GM10847 (cell line): ENCODE data around the gene PKD1L1.

ENCODE experiments used
- POLR2A ChIP-seq: IDR thresholded peaks from 2 replicates; pipeline ENCODE4 v1.6.1; 2011; ENCODE audit not compliant: insufficient read length; ENCODE audit errors: extremely low read depth

The PKD1L1 gene

DNA sequence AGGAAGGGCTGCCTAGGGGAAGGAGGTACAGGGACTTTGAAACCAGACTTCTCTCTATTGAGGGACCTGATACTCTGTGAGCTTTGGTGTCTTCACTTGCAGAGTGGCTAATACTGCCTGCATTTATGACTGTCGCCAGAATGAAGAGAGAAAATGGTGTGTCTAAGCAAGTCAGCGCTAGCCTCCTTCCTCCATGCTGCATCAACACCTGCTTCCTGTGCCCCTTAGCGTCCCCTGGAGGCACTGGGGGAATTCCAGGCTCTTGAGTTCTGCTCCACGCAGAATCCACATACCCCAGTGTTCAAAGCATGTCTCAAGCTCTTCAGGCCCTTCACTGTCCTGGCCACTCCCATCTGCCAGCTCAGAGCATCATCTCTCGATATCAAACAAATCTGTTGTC lies 140.5 kb downstream of the PKD1L1 start:
- TF ChIP-seq POLR2A, result no peak

DNA sequence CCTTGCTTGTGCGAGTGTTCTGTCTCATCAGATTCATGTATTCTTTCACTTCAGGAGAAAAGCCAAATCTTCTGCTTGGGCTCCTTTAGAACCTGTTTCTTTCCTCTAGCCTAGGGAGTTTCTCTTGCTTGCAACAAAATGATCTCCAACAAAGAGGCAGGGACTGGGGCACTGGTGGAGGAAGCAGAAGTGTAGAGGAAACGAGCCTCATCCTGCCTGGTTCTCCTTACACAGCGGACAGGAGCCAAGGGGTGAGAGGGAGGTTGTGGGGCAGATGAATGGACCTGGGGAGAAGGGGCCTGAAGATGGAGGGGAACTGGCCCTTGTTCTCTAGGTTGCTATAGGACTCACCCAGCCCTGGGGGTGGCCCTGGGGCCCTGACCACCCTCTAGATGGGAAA lies 141.1 kb downstream of the PKD1L1 start:
- TF ChIP-seq POLR2A, result no peak

DNA sequence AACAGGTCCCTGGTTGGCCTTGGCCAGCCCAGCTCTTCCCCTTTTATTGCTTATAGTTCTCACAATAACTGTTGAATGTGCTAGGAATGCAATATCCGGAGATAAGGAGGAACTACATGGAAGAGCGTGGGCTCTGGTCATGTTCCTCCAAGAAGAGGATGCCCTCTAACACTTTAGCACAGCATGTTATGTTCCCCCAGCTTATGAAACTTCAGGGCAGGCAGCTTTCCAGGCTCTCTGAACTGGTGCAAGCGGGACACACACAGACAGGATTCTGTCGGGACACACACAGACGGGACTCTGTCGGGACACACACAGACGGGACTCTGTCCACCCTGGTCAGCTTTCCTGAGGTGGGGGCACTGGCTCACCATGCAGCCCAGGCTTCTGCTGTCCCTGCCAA lies 141.6 kb downstream of the PKD1L1 start:
- TF ChIP-seq POLR2A, result no peak

DNA sequence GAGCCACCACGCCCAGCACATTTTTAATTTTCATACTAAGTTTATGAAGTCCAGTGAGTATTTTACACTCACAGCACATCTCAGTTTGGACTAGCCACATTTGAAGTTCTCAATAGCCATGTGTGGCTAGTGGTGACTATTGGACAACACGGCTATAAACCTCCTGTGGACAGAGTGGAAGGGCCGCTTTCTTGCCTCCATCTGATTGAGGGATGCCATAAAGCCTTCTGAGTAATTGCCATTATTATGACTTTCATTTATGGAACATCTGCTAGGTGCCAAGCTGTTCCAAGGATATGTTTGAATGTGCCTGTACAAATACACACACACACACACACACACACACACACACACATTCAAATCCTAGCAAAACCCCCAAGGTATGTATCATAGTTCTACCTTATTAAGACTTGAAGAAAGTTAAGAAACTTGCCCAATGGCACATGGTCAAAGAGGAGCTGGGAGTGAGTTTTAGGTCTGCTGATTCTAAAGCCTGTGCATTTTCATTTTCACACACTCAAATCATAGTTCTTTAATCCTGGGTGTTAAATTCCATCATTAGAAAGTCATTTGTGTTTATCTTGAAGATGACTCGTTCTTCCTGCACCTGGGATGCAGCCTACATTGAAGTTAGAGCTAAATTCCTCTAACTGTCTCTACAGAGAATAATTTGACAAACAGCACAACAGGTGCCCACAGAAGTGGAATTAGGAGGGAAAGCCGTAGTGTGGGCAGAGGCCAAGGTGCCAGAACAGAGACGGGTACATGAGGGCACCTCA lies 143.3 kb downstream of the PKD1L1 start:
- no peak for TF ChIP-seq POLR2A

DNA sequence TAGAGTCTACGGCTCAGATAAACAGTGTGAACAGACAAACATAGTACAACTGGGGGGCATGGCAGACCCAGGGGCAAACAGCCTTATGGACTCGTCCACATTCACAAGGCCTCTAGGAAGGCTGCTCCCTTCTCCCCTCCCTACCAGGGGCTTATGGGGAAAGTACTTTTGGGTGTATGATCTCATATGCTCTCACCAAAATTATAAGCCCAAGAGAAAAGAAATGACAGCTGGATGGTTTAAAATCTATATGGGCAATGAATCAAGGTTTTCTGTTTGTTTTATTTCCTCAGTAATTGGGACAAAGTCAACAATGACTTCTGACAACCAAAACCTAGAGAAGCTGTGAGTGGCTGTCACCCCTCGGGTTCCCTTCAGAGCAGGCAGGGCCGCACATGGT lies 144.4 kb downstream of the PKD1L1 start:
- TF ChIP-seq POLR2A, result no peak

DNA sequence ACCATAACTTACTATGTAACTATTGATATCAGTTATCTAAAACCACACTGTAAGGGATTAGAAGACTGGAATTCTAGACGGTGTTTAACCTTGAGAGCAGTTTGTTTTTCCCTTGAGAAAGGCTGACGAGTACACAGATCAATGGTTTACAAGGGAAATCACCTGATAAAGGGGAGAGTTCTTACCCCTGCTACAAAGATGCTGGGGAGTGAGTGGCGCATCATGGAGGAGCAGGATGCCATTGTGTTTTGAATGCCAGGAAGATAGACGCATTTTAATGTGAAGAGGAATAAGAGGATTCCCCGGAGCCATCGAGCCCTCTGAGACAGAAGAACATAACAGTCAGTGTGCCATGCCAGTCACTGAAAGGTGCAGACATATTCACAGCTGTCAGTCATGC lies 145.2 kb downstream of the PKD1L1 start:
- no peak for TF ChIP-seq POLR2A

DNA sequence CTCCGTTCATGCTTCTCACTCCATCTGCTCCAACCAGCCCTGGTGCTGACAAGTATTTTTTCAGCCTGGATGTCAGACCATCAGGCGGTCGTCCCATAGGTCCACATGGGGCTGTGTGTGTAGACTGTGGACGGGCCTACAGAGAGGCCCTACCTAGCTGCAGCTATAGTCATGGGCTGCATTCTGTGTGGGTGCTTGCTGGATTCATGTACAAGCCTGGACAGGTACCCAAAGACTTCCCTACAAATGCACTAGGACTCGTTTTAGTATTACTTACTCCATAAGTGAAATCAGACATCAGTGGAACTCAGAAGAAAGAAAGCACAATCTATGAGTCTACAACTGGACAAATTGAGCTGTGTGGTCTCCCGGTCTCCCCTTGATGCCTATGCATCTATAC lies 146.8 kb downstream of the PKD1L1 start:
- TF ChIP-seq POLR2A, result no peak

DNA sequence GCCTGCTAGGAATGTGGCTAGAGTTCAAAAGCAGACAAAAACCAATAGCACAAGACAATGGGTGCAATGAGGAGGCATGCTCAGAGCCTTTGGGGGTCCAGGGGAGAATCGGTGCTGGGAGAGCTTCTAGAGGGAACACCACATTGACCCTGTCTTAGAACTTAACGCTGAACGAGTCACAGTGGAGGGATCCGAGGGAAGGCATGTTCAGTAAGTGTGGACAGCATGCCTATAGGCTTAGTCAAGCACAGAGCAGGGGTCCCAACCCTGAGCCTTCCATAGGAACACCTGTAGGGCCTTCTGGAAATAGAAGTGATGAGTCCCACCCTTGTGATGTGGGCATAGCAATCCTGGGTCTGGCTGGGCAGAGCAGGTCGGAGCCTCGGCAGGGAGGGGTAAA lies 148.7 kb downstream of the PKD1L1 start:
- TF ChIP-seq POLR2A, result no peak

DNA sequence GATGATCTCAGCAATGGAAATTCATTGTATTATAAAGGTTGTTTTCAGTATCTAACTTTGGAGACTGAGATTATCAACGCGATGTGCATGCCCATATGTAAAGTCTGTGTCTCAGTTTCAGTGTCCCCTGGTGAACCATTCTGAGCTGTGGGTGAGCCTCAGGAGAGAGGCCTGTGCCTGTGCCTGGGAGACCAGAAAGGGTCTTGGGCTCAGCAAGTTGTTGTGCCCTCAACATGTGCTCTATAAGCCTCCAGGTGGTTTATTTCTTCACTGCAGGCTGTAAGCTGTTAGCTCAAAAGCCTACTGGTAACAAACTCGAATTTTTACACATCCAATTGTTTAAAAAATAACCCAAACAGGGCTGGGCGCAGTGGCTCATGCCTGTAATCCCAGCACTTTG lies 151.9 kb downstream of the PKD1L1 start:
- no peak for TF ChIP-seq POLR2A

DNA sequence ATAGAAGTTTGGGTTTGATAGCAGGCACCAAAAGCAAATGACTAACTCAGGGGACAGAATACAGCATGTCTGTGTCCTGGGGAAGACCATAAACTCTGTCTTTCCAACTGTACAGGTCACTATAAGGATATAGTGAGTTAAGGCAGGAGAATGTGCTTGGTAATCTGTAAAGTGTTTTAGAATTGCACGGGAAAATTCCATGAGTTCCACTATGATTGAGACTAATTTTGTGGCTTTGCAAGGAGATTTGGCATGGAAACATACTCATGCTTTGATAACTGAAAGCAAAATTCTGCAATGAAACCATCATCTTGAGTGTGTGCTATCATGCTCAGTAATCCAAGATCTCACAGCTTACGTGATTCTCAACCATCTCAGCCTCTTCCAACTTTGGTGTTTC lies 152.6 kb downstream of the PKD1L1 start:
- no peak for TF ChIP-seq POLR2A

DNA sequence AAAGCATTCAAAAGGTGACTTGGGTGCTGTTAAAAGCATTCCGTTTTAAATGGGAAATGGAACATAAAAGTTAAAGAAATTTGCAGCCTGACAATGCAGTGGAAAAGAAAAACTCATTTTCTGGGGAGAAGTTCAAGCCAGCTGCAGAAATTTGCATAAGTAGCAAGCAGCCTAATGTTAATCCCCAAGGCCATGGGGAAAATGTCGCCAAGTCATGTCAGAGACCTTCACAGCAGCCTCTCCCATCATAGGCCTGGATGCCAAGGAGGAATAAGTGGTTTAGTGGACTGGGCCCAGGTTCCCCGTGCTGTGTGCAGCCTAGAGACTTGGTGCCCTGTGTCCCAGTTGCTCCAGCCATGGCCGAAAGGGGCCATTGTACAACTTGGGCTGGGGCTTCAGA lies 154.2 kb downstream of the PKD1L1 start:
- TF ChIP-seq POLR2A, result no peak

DNA sequence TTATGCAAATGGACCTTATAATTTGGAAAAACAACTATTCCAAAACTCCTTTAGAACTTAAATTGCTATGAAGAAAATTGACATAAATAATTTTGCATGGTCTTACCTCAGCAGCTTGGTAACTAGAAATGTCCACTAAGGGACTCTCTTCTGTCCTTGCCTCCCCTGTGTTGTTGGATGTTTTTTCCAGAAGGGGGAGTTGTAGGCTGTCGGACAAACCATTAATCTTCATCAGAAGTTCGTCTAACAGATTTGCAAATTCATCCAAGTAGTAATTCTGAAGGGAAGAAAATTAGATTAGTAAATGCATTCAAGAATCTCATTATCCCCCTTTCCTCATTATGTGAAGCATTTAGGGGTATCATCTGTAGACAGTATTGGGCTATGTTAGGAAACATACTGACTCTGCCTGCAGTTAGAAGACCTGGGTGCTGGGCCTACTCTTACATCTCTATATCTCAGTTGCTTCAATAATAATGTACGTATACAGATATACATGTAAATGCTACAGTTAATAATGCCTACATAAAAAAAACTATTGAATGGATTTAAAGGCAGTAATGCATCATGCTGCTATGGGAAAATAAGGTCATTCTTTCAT lies 155.6 kb downstream of the PKD1L1 start:
- no peak for TF ChIP-seq POLR2A

DNA sequence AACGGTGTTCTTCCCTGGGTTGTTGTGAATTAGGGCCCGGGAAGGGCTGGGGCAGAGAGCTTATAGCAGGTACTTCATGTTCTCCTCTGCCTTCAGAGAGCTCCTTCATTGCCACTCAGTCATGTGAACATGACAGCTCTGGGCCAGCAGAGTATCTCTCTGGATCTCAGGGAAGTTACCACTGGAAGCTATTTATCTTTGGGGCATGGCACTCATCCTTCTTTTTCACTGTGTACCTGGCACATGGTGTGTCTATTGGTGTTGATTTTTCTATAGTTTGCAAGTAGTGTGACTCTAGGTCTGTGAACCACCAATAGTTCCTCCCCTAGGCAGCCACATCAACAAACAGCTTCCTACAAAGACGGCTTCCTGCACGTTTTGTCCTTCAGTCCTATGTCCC lies 156.6 kb downstream of the PKD1L1 start:
- TF ChIP-seq POLR2A, result no peak

DNA sequence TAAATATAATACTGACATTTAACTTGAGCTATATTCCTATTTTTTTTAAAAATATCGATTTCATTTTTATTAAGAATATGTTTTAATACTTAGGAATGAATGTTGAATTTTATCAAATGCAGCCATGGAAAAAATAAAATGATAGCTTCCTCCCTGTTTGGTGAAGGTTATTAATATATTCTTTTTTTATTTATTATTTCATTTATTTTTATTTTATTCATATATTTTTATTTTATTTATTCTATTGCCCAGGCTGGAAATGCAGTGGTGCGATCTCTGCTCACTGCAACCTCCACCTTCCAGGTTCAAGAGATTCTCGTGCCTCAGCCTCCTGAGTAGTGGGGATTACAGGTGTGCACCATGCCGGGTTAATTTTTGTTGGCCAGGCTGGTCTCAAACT lies 160.2 kb downstream of the PKD1L1 start:
- TF ChIP-seq POLR2A, result no peak

DNA sequence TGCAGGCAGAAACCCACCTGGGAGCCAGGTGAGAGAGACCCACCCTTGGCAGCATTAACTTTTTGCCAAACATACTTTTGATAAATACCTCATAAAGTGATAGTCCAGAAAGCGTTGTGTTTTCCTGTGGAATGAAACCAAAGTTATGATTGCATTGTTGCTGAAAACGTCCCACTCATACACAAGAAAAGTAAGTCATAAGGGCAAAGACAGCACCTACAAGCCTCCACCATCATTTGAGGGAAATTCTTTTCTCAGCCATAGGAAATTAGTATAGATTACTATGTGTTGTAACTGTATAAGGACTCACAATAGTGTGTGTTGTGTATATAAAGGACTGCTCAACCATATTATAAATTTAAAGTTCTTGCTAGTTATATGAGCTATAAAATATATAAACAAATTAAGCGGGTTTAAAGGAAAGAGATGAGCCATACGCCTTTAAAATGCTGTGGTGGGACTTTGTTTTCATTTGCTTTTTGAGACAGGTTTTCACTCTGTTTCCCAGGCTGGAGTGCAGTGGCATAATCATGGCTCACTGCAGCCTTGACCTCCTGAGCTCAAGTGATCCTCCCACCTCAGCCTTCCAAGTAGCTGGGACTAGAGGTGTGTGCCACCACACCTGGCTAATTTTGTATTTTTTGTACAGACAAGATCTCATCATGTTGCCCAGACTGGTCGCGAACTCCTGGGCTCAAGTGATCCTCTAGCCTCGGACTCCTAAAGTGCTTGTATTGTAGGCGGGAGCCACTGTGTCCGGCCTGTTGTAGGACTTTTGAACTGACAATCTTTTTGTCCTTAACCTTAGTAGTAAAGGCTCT lies 160.8 kb downstream of the PKD1L1 start:
- TF ChIP-seq POLR2A, result no peak
